Measurements from ENCODE around the gene KDM3A. TPM values are rescaled to one million over a fixed set of nuclear protein-coding genes. Genes with fewer than 3 reads are reported as not detected.

Gene KDM3A
- total RNA-seq, 2 donors from 2014 or later = 24.6 to 56.6 TPM

DNA sequence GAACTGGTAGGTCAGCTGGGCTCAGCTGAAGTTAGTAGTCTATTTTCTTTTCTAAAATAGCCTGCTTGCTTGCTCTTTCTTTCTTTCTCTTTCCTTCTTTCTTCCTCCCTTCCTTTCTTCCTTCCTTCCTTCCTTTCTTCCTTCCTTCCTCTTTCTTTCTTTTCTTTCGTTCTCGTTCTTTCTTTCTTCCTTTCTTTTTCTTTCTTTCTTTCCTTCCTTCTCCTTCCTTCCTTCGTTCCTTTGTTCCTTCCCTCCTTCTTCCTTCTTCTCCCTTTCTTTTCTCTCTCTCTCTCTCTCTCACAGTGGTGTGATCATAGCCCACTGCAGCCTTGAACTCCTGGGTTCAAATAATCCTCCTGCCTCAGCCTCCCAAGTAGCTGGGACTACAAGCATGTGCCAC is 29.2 kb upstream of the KDM3A start:
- Histone ChIP-seq H3K9me3 (no peaks in the 10 kb centered on the region), H3K27ac (no peak overlapping the region), H3K4me3 (no peak overlapping the region), H3K4me1 (replicated peaks) (no peaks in the 10 kb centered on the region), H3K36me3 (no peaks in the 10 kb centered on the region), H3K27me3 (replicated peaks; ENCODE audit: insufficient read depth) (no peaks in the 10 kb centered on the region)
- WGBS = 85% methylated on average over 3 of the region's 3 CpGs
- no peak for TF ChIP-seq CTCF (IDR thresholded peaks at IDR 0.05)
- DNase-seq (ENCODE audit: low spot score) = no peak
- intact Hi-C loops (cut with DNase I) = no loop called here

DNA sequence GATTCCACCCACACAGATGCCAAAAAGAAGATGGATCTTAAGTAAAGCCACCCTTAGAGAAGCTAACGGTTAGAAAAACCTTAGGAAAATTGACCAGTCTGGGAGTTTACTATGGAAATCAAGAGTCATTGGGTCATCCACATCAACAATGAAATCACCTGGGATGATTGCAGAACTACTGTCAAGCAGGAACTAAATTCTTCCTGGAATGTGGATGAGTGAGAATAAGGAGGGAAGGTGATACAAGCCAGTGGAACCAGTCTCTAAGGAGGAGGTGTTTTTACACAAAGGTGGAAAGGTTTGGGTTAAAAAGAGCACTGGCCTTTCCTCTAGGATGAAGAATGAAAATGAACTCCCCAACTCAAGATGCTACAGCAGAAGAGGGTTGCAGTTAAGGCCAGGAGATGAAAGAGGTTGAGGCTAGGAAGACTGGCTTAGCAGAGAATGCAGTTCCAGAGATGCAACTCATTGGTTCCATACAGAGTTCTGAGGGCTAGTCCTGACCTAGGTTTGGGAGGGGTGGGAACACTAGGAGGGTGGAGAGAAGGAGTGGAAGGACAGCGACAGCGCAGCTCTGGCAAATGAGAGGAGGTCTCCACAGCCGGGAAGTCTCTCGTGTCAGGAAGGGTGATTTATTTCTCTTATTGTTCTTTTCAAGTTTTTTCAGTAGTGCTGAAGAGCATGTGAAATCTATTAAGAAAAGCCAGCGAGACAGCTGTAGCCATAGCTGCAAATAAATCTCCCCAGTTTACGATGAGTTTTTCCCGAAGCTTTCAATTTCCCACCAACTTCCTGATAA is 27.7 kb upstream of the KDM3A start:
- Histone ChIP-seq H3K27ac (no peak overlapping the region), H3K27me3 (replicated peaks; ENCODE audit: insufficient read depth) (no peaks in the 10 kb centered on the region), H3K4me1 (replicated peaks) (no peaks in the 10 kb centered on the region), H3K4me3 (no peak overlapping the region), H3K36me3 (no peaks in the 10 kb centered on the region), H3K9me3 (no peaks in the 10 kb centered on the region)
- intact Hi-C loops (cut with DNase I) = no loop called here
- WGBS = 15% methylated on average over 8 of the region's 8 CpGs
- DNase-seq (ENCODE audit: low spot score) = no peak
- TF ChIP-seq CTCF (IDR thresholded peaks at IDR 0.05) = no peak

- 44% methylated on average over 3 of the region's 3 CpGs for WGBS
- no peak for TF ChIP-seq POLR2AphosphoS5 (IDR thresholded peaks at IDR 0.05)
- TF ChIP-seq POLR2A (IDR thresholded peaks at IDR 0.05) = no peak
- no peak for TF ChIP-seq CTCF (IDR thresholded peaks at IDR 0.05)
Measured at GRCh38 chr2:86414996-86415395, 26.2 kb upstream of the KDM3A start.

DNA sequence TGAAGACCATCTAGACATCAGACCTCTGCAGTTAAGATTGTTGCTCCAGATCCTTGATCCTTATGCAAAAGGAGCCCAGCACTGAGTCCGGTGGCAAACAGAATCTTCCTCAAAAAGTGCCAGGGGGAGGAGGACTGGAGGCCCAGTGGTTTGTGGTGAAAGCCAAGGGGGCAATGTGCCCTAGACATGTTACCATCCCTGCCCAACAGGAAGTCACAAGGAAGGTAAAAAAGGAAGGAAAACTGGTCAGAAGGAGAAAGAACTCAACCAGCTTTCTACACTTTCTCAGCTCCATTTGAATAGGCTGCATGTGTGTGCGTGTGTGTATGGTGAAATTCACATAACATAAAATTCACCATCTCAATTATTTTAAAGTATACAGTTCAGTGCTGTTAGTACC is 25.0 kb upstream of the KDM3A start:
- no peaks in the 10 kb centered on the region for H3K27me3 ChIP-seq (replicated peaks; ENCODE audit: insufficient read depth)

More at GRCh38 chr2:86414996-86415395, 26.2 kb upstream of the KDM3A start:
- DNase-seq (ENCODE audit: low spot score) = no peak
- Histone ChIP-seq H3K4me1 (replicated peaks) (no peaks in the 10 kb centered on the region), H3K27ac (no peak overlapping the region), H3K4me3 (no peak overlapping the region), H3K27me3 (replicated peaks; ENCODE audit: insufficient read depth) (no peaks in the 10 kb centered on the region), H3K36me3 (no peaks in the 10 kb centered on the region), H3K9me3 (no peaks in the 10 kb centered on the region)
- intact Hi-C loops (cut with DNase I) = no loop called here

More for the DNA sequence above, 25.0 kb upstream of the KDM3A start:
- no peak overlapping the region for H3K4me3 ChIP-seq
- H3K9me3 ChIP-seq = no peaks in the 10 kb centered on the region
- H3K27ac ChIP-seq = no peak overlapping the region
- WGBS = 86% methylated on average over 2 of the region's 2 CpGs
- intact Hi-C loops (cut with DNase I) = no loop called here
- no peaks in the 10 kb centered on the region for H3K4me1 ChIP-seq (replicated peaks)
- no peaks in the 10 kb centered on the region for H3K36me3 ChIP-seq
- no peak for DNase-seq (ENCODE audit: low spot score)
- TF ChIP-seq POLR2A (IDR thresholded peaks at IDR 0.05) = no peak
- TF ChIP-seq CTCF (IDR thresholded peaks at IDR 0.05) = no peak
- no peak for TF ChIP-seq POLR2AphosphoS5 (IDR thresholded peaks at IDR 0.05)

Data from prostate gland (tissue), 2 donors.